B cell (primary cell): ENCODE measurements around the gene ZNF532. TPM values are rescaled to one million over a fixed set of nuclear protein-coding genes. Genes with fewer than 3 reads are reported as not detected.

Experiments used
- ATAC-seq: fragments of 200-7000 bp; cut with Tn5 transposase; one replicate; pipeline ENCODE4 v1.10.0; 2021; ENCODE audit warnings: low read depth, mild to moderate bottlenecking, moderate number of reproducible peaks, moderate library complexity
- CTCF ChIA-PET: fragments of 350-600 bp; sonication (Branson Sonifier 250); formaldehyde crosslinking; loops from one replicate; lab custom pipeline; 2021; ENCODE audit warnings: antibody characterized with exemption, inconsistent platforms; lab: Charles Lee
- POLR2A ChIA-PET: fragments of 350-600 bp; sonication (Branson Sonifier 250); formaldehyde crosslinking; loops from one replicate; lab custom pipeline; 2021; ENCODE audit warnings: antibody characterized with exemption; lab: Charles Lee
- DNase-seq: peaks from one replicate; pipeline ENCODE4 v3.0.0; 2013
- H2AFZ ChIP-seq: 2 replicates; pipeline ENCODE4 v1.6.1; 2012; ENCODE audit warnings: mild to moderate bottlenecking, low read depth, low read length; ENCODE audit not compliant: insufficient read depth, poor library complexity, severe bottlenecking
- H3K27ac ChIP-seq, 2 donors: 1 replicate in 1 of 2; 2 replicates in 1 of 2; pipeline ENCODE4 v1.5.1; 2012 to 2013; ENCODE audit warnings: low read length in 2 of 2, mild to moderate bottlenecking in 2 of 2, moderate library complexity in 1 of 2
- H3K27me3 ChIP-seq, 4 experiments: fragments of 200-600 bp in 1 of 4; sonication (generic) in 1 of 4; replicated peaks in 1 of 4; 1 replicate in 2 of 4; 2 replicates in 2 of 4; pipeline versions ENCODE4 v1.6.1 to v1.7.0; 2013 to 2016; ENCODE audit warnings: low read length in 3 of 4, mild to moderate bottlenecking in 2 of 4, mixed read lengths in 1 of 4, moderate library complexity in 1 of 4; ENCODE audit not compliant: insufficient read depth in 4 of 4, control insufficient read depth in 3 of 4; ENCODE audit errors: control extremely low read depth in 1 of 4
- H3K36me3 ChIP-seq, 2 experiments: replicated peaks in 1 of 2; 1 replicate in 1 of 2; 2 replicates in 1 of 2; pipeline versions ENCODE4 v1.6.1 to v1.7.1; 2013; ENCODE audit warnings: low read length in 1 of 2; ENCODE audit not compliant: insufficient read depth in 2 of 2, control insufficient read depth in 1 of 2; ENCODE audit errors: control extremely low read depth in 1 of 2, extremely low read depth in 1 of 2
- H3K4me1 ChIP-seq, 2 donors: fragments of 200-600 bp in 1 of 2; sonication (generic) in 1 of 2; 1 replicate in 1 of 2; 2 replicates in 1 of 2; pipeline versions ENCODE4 v1.5.1 to v1.6.1; 2013 to 2017; ENCODE audit warnings: low read length in 2 of 2; ENCODE audit not compliant: control insufficient read depth in 2 of 2, insufficient read depth in 2 of 2
- H3K4me2 ChIP-seq: replicated peaks from 2 replicates; pipeline ENCODE3; 2012; ENCODE audit warnings: mild to moderate bottlenecking, low read depth, low read length; ENCODE audit not compliant: poor library complexity, severe bottlenecking
- H3K4me3 ChIP-seq, 5 experiments: fragments of 200-600 bp in 1 of 5; sonication (generic) in 1 of 5; 1 replicate in 3 of 5; 2 replicates in 2 of 5; pipeline versions ENCODE4 v1.5.1 to v1.7.0; 2011 to 2016; ENCODE audit warnings: low read length in 4 of 5, mild to moderate bottlenecking in 4 of 5, low read depth in 2 of 5, control low read depth in 1 of 5, moderate library complexity in 1 of 5; ENCODE audit not compliant: insufficient read depth in 1 of 5; ENCODE audit errors: control extremely low read depth in 1 of 5, extremely low read depth in 1 of 5
- H3K79me2 ChIP-seq: fragments of 200-600 bp; sonication (generic); one replicate; pipeline ENCODE4 v1.6.0; 2016; ENCODE audit warnings: low read length; ENCODE audit not compliant: control insufficient read depth, insufficient read depth
- H3K9ac ChIP-seq: fragments of 200-600 bp; sonication (generic); 2 replicates; pipeline ENCODE4 v1.6.1; 2017; ENCODE audit warnings: mild to moderate bottlenecking, low read length, moderate library complexity
- H3K9me3 ChIP-seq, 3 donors: one replicate each; pipeline versions ENCODE4 v1.6.1 to v1.7.1; 2013; ENCODE audit warnings: low read length in 2 of 3; ENCODE audit not compliant: control insufficient read depth in 2 of 3, insufficient read depth in 1 of 3; ENCODE audit errors: control extremely low read depth in 1 of 3
- H4K20me1 ChIP-seq: 2 replicates; pipeline ENCODE4 v1.6.0; 2012; ENCODE audit warnings: mild to moderate bottlenecking, low read length; ENCODE audit not compliant: insufficient read depth, control insufficient read depth, poor library complexity, severe bottlenecking
- H3K27ac Mint-ChIP-seq: one replicate; pipeline ENCODE4 v1.8.0; 2021; ENCODE audit warnings: mixed read lengths
- H3K27me3 Mint-ChIP-seq: one replicate; pipeline ENCODE4 v1.8.0; 2021; ENCODE audit warnings: mixed read lengths
- H3K4me1 Mint-ChIP-seq: one replicate; pipeline ENCODE4 v1.8.0; 2021; ENCODE audit warnings: mixed read lengths
- H3K4me3 Mint-ChIP-seq: one replicate; pipeline ENCODE4 v1.8.0; 2021; ENCODE audit warnings: mixed read lengths
- H3K9me3 Mint-ChIP-seq: one replicate; pipeline ENCODE4 v1.8.0; 2022; ENCODE audit warnings: mixed read lengths; ENCODE audit not compliant: insufficient read depth
- EZH2 ChIP-seq: IDR thresholded peaks from 2 replicates; pipeline ENCODE4 v1.6.1; 2012; ENCODE audit warnings: borderline replicate concordance, low read depth, mild to moderate bottlenecking, moderate library complexity, low read length; ENCODE audit not compliant: insufficient read depth, poor library complexity, severe bottlenecking
- WGBS: methylation state at CpG from one replicate; pipeline ENCODE4 v1.1.5; 2013; ENCODE audit warnings: missing lambda C conversion rate; ENCODE audit not compliant: insufficient coverage; 5-methylcytosine and 5-hydroxymethylcytosine counted together
- intact Hi-C: fragments of 100-400 bp; cut with micrococcal nuclease; formaldehyde crosslinking; loops from one replicate; pipeline ENCODE4 v1.10.0; 2022
- polyA plus RNA-seq: library from polyadenylated mRNA; depleted of rRNA; stranded (reverse); fragments of >200 nt; gene quantifications from 2 replicates; pipeline ENCODE4 v1.2.3, GENCODE V29; 2012
- total RNA-seq, 2 donors: library from RNA; stranded (reverse); fragments of 120-200 nt in 1 of 2; gene quantifications; 1 replicate in 1 of 2; 2 replicates in 1 of 2; pipeline versions ENCODE4 v1.2.3 to v1.2.4, GENCODE V29; 2013 to 2022
- TF ChIP-seq, protein P1 (sequence below): fragments of 200-600 bp; IDR thresholded peaks from one replicate; pipeline ENCODE4 v1.8.0; 2022; ENCODE audit warnings: antibody characterized with exemption, mild to moderate bottlenecking

ZNF532 gene
- total and polyA plus RNA-seq, 2 donors (not counting 1 experiment from before 2014, with no cell fraction given), result 58.2 to 104 TPM

DNA sequence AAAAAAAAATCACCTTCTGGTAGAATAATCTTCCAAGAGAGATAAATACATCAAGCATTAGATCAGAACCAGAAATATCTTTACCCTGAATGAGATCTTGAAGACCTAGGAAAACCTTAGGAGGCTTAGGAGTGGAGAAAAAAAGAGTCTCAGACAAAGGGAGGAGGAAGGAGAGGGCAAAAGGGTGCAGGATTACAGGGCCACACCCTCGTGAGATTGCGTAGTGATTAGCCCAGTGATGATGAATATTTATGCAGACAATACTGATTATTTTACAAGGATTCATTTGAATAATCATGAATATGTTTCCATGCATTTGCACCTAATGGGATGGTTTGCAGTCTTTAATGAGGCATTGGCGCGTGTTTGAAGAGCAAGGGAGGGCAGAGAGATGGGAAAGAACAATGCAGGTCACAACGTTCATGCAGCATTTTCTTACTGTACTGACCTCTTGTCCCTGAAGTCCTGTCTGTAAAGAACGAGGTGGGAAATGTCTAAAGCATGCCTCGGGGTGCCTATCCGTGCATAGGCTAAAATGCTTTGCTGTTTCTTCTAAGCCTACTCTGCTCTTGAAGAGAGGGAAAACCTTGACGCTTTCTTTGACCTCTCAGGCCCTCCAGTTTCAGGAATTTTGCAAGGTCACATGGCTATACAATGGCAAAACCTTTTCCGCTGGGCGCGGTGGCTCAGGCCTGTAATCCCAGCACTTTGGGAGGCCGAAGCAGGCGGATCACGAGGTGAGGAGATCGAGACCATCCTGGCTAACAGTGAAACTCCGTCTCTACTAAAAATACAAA lies 18.6 kb upstream of the ZNF532 start:
- WGBS, result 94% methylated on average over 10 of the region's 17 CpGs
- Mint-ChIP-seq H3K27ac (no peak overlapping the region), H3K27me3 (peaks cover 6% of the 10 kb centered on the region), H3K9me3 (no peaks in the 10 kb centered on the region), H3K4me1 (peaks cover 21% of the 10 kb centered on the region), H3K4me3 (no peak overlapping the region)
- Histone ChIP-seq H3K9me3 (peaks cover 0 to 18% (median 0%) of the 10 kb centered on the region in 3 donors), H3K27me3 (peaks cover 0 to 14% (median 2%) of the 10 kb centered on the region in 4 experiments), H3K4me1 (peaks cover 13 to 18% of the 10 kb centered on the region in 2 donors), H3K9ac (no peak overlapping the region), H3K79me2 (no peaks in the 10 kb centered on the region), H3K4me3 (no peak overlapping the region), H3K36me3 (no peaks in the 10 kb centered on the region), H2AFZ (no peak overlapping the region), H4K20me1 (no peaks in the 10 kb centered on the region), H3K4me2 (no peak overlapping the region), H3K27ac (no peak overlapping the region)
- TF ChIP-seq, protein P1, sequence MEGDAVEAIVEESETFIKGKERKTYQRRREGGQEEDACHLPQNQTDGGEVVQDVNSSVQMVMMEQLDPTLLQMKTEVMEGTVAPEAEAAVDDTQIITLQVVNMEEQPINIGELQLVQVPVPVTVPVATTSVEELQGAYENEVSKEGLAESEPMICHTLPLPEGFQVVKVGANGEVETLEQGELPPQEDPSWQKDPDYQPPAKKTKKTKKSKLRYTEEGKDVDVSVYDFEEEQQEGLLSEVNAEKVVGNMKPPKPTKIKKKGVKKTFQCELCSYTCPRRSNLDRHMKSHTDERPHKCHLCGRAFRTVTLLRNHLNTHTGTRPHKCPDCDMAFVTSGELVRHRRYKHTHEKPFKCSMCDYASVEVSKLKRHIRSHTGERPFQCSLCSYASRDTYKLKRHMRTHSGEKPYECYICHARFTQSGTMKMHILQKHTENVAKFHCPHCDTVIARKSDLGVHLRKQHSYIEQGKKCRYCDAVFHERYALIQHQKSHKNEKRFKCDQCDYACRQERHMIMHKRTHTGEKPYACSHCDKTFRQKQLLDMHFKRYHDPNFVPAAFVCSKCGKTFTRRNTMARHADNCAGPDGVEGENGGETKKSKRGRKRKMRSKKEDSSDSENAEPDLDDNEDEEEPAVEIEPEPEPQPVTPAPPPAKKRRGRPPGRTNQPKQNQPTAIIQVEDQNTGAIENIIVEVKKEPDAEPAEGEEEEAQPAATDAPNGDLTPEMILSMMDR, result no peak
- TF ChIP-seq EZH2, result no peak
- intact Hi-C loops, result loop anchor here (5.0 kb wide), 1 partner anchor 34 kb away; no protein-coding TSS in a partner anchor
- ChIA-PET POLR2A (no interaction called here), CTCF (no interaction called here)
- no peak for ATAC-seq
- no peak for DNase-seq
